ENCODE data around the gene BMP5. TPM values are rescaled to one million over a fixed set of nuclear protein-coding genes. Genes with fewer than 3 reads are reported as not detected.

The BMP5 gene
- polyA plus RNA-seq, 1 donor from 2014 or later, result 0.14 TPM

- Histone ChIP-seq H3K27me3 (ENCODE audit: insufficient read depth, low read depth, low read length) (no peaks in the 10 kb centered on the region), H4K20me1 (ENCODE audit: insufficient read depth) (no peaks in the 10 kb centered on the region), H3K4me2 (ENCODE audit: low read length) (no peak overlapping the region), H3K79me2 (replicated peaks; ENCODE audit: insufficient read depth, low read length) (no peaks in the 10 kb centered on the region), H3K27ac (ENCODE audit: low read length) (no peak overlapping the region), H3F3A (ENCODE audit: insufficient read depth, low read length, poor library complexity, severe bottlenecking) (no peaks in the 10 kb centered on the region), H3K9ac (ENCODE audit: low read length) (no peak overlapping the region), H3K9me3 (ENCODE audit: low read length) (no peaks in the 10 kb centered on the region), H3K4me3 (ENCODE audit: low read length) (no peak overlapping the region), H2AFZ (ENCODE audit: low read depth, low read length) (no peak overlapping the region), H3K9me2 (ENCODE audit: insufficient read depth, low read length) (no peaks in the 10 kb centered on the region), H3K36me3 (ENCODE audit: insufficient read depth, low read length) (no peaks in the 10 kb centered on the region)
- no peak for TF ChIP-seq EZH2 (IDR thresholded peaks at IDR 0.05; ENCODE audit: borderline replicate concordance, insufficient read depth, low read length, poor library complexity, severe bottlenecking)
- no peak for TF ChIP-seq REST (IDR thresholded peaks at IDR 0.05; ENCODE audit: borderline replicate concordance)
Observed at GRCh38 chr6:55917751-55918415, 42.5 kb upstream of the BMP5 start.

GRCh38 chr6:55916188-55916587 lies 40.8 kb upstream of the BMP5 start:
- H3K9ac ChIP-seq (ENCODE audit: low read length), result no peak overlapping the region
- H3K27me3 ChIP-seq (ENCODE audit: insufficient read depth, low read depth, low read length), result no peaks in the 10 kb centered on the region
- H3K79me2 ChIP-seq (replicated peaks; ENCODE audit: insufficient read depth, low read length), result no peaks in the 10 kb centered on the region
- no peaks in the 10 kb centered on the region for H3K9me2 ChIP-seq (ENCODE audit: insufficient read depth, low read length)
- no peaks in the 10 kb centered on the region for H4K20me1 ChIP-seq (ENCODE audit: insufficient read depth)
- no peaks in the 10 kb centered on the region for H3F3A ChIP-seq (ENCODE audit: insufficient read depth, low read length, poor library complexity, severe bottlenecking)
- no peak overlapping the region for H2AFZ ChIP-seq (ENCODE audit: low read depth, low read length)
- TF ChIP-seq REST (IDR thresholded peaks at IDR 0.05; ENCODE audit: borderline replicate concordance) (no peak), EZH2 (IDR thresholded peaks at IDR 0.05; ENCODE audit: borderline replicate concordance, insufficient read depth, low read length, poor library complexity, severe bottlenecking) (no peak), RAD21 (conservative IDR thresholded peaks at IDR 0.05) (no peak), MXI1 (conservative IDR thresholded peaks at IDR 0.05; ENCODE audit: poor library complexity, severe bottlenecking) (no peak), EP300 (conservative IDR thresholded peaks at IDR 0.05; ENCODE audit: poor library complexity, severe bottlenecking) (no peak)
- H3K4me2 ChIP-seq (ENCODE audit: low read length), result no peak overlapping the region
- H3K36me3 ChIP-seq (ENCODE audit: insufficient read depth, low read length), result no peaks in the 10 kb centered on the region
- no peaks in the 10 kb centered on the region for H3K9me3 ChIP-seq (ENCODE audit: low read length)
- no peak overlapping the region for H3K27ac ChIP-seq (ENCODE audit: low read length)
- no peak overlapping the region for H3K4me3 ChIP-seq (ENCODE audit: low read length)
